ENCODE results near the gene FIGLA. TPM values are rescaled to one million over a fixed set of nuclear protein-coding genes. Genes with fewer than 3 reads are reported as not detected.
A peak's percentile ranks its signal among the peaks of the same experiment; 100 is the strongest.

Gene FIGLA
- total RNA-seq, 1 donor: not detected

DNA sequence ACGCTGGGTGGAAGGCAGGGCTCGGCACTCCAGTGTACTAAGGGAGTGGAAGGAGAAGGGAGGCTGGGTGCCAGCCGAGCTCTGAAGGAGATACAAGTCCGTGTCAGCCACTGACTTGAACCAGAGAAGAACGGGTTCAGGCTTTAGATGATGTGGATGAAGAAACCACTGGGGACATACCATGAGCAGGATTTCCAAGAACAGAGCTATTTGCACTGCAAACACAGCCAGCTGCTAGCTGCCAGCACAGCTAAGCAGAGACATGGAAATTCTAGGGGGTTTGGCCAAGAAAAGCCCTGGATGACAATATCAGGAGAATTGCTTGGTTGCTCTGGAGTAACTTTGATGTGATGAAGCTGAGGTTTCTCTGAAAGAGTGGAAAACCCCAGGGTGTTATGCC is 39.9 kb upstream of the FIGLA start:
- no peak overlapping the region for H3K4me2 ChIP-seq (ENCODE audit: insufficient read depth, low read length)
- no peaks in the 10 kb centered on the region for H3K79me2 ChIP-seq (ENCODE audit: insufficient read depth, low read length)
- H3K4me1 ChIP-seq (ENCODE audit: insufficient read depth, low read length): no peaks in the 10 kb centered on the region
- no peaks in the 10 kb centered on the region for H3K9me3 ChIP-seq (ENCODE audit: low read depth, low read length)
- TF ChIP-seq, protein P1, sequence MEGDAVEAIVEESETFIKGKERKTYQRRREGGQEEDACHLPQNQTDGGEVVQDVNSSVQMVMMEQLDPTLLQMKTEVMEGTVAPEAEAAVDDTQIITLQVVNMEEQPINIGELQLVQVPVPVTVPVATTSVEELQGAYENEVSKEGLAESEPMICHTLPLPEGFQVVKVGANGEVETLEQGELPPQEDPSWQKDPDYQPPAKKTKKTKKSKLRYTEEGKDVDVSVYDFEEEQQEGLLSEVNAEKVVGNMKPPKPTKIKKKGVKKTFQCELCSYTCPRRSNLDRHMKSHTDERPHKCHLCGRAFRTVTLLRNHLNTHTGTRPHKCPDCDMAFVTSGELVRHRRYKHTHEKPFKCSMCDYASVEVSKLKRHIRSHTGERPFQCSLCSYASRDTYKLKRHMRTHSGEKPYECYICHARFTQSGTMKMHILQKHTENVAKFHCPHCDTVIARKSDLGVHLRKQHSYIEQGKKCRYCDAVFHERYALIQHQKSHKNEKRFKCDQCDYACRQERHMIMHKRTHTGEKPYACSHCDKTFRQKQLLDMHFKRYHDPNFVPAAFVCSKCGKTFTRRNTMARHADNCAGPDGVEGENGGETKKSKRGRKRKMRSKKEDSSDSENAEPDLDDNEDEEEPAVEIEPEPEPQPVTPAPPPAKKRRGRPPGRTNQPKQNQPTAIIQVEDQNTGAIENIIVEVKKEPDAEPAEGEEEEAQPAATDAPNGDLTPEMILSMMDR (IDR thresholded peaks at IDR 0.05; ENCODE audit: extremely low read depth, low read depth, low read length): no peak
- no peaks in the 10 kb centered on the region for H4K20me1 ChIP-seq (ENCODE audit: insufficient read depth, low read length)
- no peak overlapping the region for H3K27ac ChIP-seq (ENCODE audit: low read depth, low read length)
- no peak overlapping the region for H3K4me3 ChIP-seq (ENCODE audit: insufficient read depth, low read length)
- H2AFZ ChIP-seq (ENCODE audit: low read length): peak overlapping the region; percentile 6
- H3K36me3 ChIP-seq (ENCODE audit: insufficient read depth, low read length): no peaks in the 10 kb centered on the region
- DNase-seq (ENCODE audit: insufficient read length, low spot score, missing footprints): peak; percentile 14
- H3K27me3 ChIP-seq (ENCODE audit: insufficient read depth, low read length): peaks cover 11% of the 10 kb centered on the region

DNA sequence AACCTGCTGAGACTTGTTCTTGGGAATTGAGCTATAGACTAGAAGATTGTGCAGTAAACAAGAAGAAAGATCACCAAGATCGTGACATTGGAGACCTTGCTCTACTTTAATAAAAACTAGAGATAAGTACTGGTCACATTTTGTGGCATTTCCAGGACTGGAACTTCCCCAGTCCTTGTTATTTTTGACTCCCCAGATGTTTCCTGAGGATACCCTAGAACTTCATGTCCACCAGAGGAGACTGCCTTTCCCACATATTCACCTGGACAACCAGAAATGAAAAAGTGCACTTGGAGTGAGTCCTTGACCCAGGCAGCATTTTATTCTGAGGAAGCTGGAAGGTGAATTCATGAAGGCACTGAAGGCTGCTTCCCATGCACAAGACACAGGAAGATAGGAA is 39.5 kb upstream of the FIGLA start:
- Histone ChIP-seq H3K4me3 (ENCODE audit: insufficient read depth, low read length) (no peak overlapping the region), H3K4me2 (ENCODE audit: insufficient read depth, low read length) (no peak overlapping the region), H3K4me1 (ENCODE audit: insufficient read depth, low read length) (no peaks in the 10 kb centered on the region), H3K9me3 (ENCODE audit: low read depth, low read length) (no peaks in the 10 kb centered on the region), H3K79me2 (ENCODE audit: insufficient read depth, low read length) (no peaks in the 10 kb centered on the region), H2AFZ (ENCODE audit: low read length) (peak overlapping the region; percentile 6), H3K27ac (ENCODE audit: low read depth, low read length) (no peak overlapping the region), H4K20me1 (ENCODE audit: insufficient read depth, low read length) (no peaks in the 10 kb centered on the region), H3K36me3 (ENCODE audit: insufficient read depth, low read length) (no peaks in the 10 kb centered on the region), H3K27me3 (ENCODE audit: insufficient read depth, low read length) (peaks cover 11% of the 10 kb centered on the region)
- no peak for DNase-seq (ENCODE audit: insufficient read length, low spot score, missing footprints)
- TF ChIP-seq, protein P1 (IDR thresholded peaks at IDR 0.05; ENCODE audit: extremely low read depth, low read depth, low read length): no peak

DNA sequence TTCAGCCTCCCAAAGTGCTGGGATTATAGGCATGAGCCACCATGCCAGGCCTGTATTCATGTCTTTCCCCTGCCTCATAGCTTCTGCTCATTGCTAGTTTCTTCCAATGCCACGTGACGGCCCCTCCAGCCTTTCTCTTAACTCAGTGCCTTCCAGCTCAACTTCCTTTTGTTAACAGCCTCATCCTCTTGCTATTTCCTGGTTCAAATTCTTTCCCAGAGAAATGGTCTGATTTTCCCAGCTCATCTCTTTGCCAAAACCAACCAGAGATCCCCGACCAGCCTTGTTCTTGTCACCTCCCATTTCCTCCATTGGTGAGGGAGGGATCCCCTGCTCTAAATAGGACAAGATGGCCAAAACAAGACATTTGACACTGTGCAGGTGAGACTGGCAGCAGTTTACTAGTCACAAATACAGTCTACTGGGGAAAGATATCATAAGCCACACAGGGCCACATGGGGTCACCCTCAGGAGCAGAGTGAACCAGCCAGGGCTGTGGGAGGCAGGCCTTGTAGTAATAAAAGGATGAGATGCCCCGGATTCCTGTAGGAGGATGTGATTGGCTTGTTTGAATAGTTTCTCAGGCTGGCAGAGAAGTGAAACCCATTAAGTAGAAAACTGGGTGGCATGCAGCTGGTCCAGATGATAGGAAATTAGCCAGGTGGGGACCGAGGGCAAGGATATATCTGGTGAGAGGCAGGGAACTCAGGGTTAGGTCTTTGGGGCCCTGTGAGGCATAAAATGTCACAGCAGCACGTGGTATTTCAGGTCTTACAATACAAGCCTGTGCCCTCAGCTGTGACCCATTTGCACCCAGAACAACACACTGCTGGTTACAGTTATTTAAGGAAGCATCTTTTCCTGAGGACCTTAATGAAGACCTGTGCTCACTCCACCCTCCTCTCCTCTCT is 38.7 kb upstream of the FIGLA start:
- H3K4me2 ChIP-seq (ENCODE audit: insufficient read depth, low read length): no peak overlapping the region

DNA sequence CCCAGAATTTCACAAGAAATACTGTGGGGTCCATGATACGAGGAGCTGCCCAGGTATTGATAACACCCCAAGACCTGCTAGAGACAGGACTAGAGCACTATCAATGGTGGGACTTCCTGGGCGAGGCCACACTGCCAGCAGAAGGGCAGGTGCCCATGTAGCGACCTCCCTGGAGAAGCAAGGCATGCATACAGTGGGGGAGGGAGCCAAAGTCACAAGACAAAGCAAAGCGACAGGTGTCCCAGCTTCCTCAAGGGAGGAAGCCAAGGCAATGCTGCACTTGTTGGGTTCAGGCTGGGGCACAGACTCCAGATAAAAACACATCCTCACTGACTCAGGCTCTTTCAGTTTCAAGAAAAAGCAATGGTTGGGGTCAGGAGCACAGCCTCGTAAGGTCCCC is 37.7 kb upstream of the FIGLA start:
- TF ChIP-seq, protein P1 (IDR thresholded peaks at IDR 0.05; ENCODE audit: extremely low read depth, low read depth, low read length): no peak

More for the DNA sequence above, 38.7 kb upstream of the FIGLA start:
- Histone ChIP-seq H3K4me1 (ENCODE audit: insufficient read depth, low read length) (no peaks in the 10 kb centered on the region), H3K79me2 (ENCODE audit: insufficient read depth, low read length) (no peaks in the 10 kb centered on the region), H2AFZ (ENCODE audit: low read length) (peak overlapping the region; percentile 62), H3K36me3 (ENCODE audit: insufficient read depth, low read length) (no peaks in the 10 kb centered on the region), H3K9me3 (ENCODE audit: low read depth, low read length) (no peaks in the 10 kb centered on the region), H3K27me3 (ENCODE audit: insufficient read depth, low read length) (peaks cover 11% of the 10 kb centered on the region), H3K27ac (ENCODE audit: low read depth, low read length) (no peak overlapping the region), H3K4me3 (ENCODE audit: insufficient read depth, low read length) (no peak overlapping the region), H4K20me1 (ENCODE audit: insufficient read depth, low read length) (no peaks in the 10 kb centered on the region)
- DNase-seq (ENCODE audit: insufficient read length, low spot score, missing footprints): peak; percentile 68
- TF ChIP-seq, protein P1 (IDR thresholded peaks at IDR 0.05; ENCODE audit: extremely low read depth, low read depth, low read length): no peak

More for the DNA sequence above, 37.7 kb upstream of the FIGLA start:
- no peak overlapping the region for H3K27ac ChIP-seq (ENCODE audit: low read depth, low read length)
- no peak overlapping the region for H3K4me2 ChIP-seq (ENCODE audit: insufficient read depth, low read length)
- peaks cover 8% of the 10 kb centered on the region for H3K27me3 ChIP-seq (ENCODE audit: insufficient read depth, low read length)
- H3K79me2 ChIP-seq (ENCODE audit: insufficient read depth, low read length): no peaks in the 10 kb centered on the region
- no peaks in the 10 kb centered on the region for H3K36me3 ChIP-seq (ENCODE audit: insufficient read depth, low read length)
- H3K4me3 ChIP-seq (ENCODE audit: insufficient read depth, low read length): no peak overlapping the region
- H4K20me1 ChIP-seq (ENCODE audit: insufficient read depth, low read length): no peaks in the 10 kb centered on the region
- no peaks in the 10 kb centered on the region for H3K4me1 ChIP-seq (ENCODE audit: insufficient read depth, low read length)
- DNase-seq (ENCODE audit: insufficient read length, low spot score, missing footprints): peak; percentile 14
- no peaks in the 10 kb centered on the region for H3K9me3 ChIP-seq (ENCODE audit: low read depth, low read length)
- no peak overlapping the region for H2AFZ ChIP-seq (ENCODE audit: low read length)

All from osteoblast (primary cell).